ENCODE measurements around the gene TSPAN32.

DNA sequence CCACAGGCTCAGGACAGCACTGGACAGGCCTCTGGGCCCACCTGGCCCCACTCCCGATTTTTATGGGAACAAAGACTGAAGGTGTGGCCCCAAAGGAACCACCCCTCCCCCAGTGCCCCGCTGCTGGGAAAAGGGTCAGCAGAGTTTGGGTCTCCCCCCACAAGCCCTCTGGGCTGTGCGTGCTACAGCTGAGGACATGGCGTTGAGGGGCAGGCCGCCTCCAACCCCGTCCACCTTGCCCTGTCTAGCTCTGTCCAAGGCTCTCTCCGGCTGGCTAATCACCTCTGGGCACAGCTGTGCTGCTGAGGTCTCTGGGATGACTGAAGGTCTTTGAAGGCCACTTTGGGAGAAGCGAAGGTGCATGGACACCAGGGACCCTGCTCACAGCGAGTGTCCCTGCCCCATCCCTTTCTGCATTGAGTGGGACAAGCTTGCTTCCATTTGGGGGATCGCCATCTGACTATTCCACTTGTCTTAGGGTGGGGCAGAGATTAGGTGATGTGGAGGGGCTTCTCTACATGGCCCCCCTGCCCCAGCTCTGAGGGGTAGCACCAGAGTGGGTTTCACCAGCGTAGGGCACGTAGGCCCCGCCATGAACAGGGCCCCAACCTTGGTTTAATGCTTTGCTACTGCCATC, 38.0 kb upstream of the TSPAN32 start:
- TF ChIP-seq, protein P1, sequence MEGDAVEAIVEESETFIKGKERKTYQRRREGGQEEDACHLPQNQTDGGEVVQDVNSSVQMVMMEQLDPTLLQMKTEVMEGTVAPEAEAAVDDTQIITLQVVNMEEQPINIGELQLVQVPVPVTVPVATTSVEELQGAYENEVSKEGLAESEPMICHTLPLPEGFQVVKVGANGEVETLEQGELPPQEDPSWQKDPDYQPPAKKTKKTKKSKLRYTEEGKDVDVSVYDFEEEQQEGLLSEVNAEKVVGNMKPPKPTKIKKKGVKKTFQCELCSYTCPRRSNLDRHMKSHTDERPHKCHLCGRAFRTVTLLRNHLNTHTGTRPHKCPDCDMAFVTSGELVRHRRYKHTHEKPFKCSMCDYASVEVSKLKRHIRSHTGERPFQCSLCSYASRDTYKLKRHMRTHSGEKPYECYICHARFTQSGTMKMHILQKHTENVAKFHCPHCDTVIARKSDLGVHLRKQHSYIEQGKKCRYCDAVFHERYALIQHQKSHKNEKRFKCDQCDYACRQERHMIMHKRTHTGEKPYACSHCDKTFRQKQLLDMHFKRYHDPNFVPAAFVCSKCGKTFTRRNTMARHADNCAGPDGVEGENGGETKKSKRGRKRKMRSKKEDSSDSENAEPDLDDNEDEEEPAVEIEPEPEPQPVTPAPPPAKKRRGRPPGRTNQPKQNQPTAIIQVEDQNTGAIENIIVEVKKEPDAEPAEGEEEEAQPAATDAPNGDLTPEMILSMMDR (optimal IDR thresholded peaks at IDR 0.05 in 1 of 3, IDR thresholded peaks at IDR 0.05 in 1 of 3, conservative IDR thresholded peaks at IDR 0.05 in 1 of 3; ENCODE audit: extremely low read depth in 1 of 3, insufficient read depth in 2 of 3, low read length in 3 of 3), result no peak
- no peak for TF ChIP-seq EZH2 (IDR thresholded peaks at IDR 0.05; ENCODE audit: low read length)

Measured in keratinocyte (primary cell).